DOHH2 (cell line): Measurements from ENCODE around the gene ARID1B.

ENCODE experiments used
- EZH2phosphoT487 ChIP-seq: fragments of 200-600 bp; sonication (generic); IDR thresholded peaks from 2 replicates; pipeline ENCODE4 v1.6.1; 2017; ENCODE audit warnings: borderline replicate concordance, mild to moderate bottlenecking, antibody characterized with exemption, low read length, moderate library complexity, mixed read lengths
- TF ChIP-seq, protein P1 (sequence below): fragments of 200-600 bp; sonication (generic); IDR thresholded peaks from one replicate; pipeline ENCODE4 v1.5.1; 2014; ENCODE audit warnings: antibody characterized with exemption, mild to moderate bottlenecking, low read depth, low read length; ENCODE audit not compliant: poor library complexity, severe bottlenecking

DNA sequence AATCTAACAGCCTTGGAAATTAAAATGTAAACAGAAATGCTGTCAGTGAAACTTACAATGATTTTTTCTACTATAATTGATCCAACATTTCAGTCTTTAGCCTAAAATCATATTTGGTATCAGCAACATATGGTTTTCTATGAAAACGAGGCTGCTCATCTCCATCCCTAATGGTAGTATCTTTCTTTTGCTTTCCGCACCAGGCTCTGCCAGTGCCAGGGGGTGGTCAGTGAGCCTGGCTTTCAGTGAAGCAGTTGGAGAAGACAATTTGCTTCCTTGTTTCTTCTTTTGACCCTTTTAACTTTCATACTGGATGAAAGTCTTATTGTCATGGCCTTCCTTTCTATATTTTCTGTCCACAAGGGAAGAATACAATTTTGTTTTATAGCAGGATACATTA is 258.4 kb downstream of the ARID1B start:
- TF ChIP-seq, protein P1, sequence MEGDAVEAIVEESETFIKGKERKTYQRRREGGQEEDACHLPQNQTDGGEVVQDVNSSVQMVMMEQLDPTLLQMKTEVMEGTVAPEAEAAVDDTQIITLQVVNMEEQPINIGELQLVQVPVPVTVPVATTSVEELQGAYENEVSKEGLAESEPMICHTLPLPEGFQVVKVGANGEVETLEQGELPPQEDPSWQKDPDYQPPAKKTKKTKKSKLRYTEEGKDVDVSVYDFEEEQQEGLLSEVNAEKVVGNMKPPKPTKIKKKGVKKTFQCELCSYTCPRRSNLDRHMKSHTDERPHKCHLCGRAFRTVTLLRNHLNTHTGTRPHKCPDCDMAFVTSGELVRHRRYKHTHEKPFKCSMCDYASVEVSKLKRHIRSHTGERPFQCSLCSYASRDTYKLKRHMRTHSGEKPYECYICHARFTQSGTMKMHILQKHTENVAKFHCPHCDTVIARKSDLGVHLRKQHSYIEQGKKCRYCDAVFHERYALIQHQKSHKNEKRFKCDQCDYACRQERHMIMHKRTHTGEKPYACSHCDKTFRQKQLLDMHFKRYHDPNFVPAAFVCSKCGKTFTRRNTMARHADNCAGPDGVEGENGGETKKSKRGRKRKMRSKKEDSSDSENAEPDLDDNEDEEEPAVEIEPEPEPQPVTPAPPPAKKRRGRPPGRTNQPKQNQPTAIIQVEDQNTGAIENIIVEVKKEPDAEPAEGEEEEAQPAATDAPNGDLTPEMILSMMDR, result no peak
- no peak for TF ChIP-seq EZH2phosphoT487
